Activated CD4-positive, alpha-beta T cell treated with anti-CD3 and anti-CD28 coated beads for 36 hours (primary cell): ENCODE results near the gene COX19. TPM values are rescaled to one million over a fixed set of nuclear protein-coding genes. Genes with fewer than 3 reads are reported as not detected.
"Not testable (repeated sequence)": the region's sequence is repeated elsewhere in the genome, so short reads cannot be mapped to it uniquely, and the experiment has no call there.

Experiments used
- ATAC-seq: fragments of 200-7000 bp; cut with Tn5 transposase; one replicate; pipeline ENCODE4 v1.10.0; 2021; ENCODE audit warnings: mild to moderate bottlenecking, moderate library complexity
- CTCF ChIA-PET: fragments of 350-600 bp; sonication (Branson Sonifier 250); formaldehyde crosslinking; loops from one replicate; lab custom pipeline; 2021; ENCODE audit warnings: antibody characterized with exemption; lab: Charles Lee
- POLR2A ChIA-PET: fragments of 350-600 bp; sonication (Branson Sonifier 250); formaldehyde crosslinking; loops from one replicate; lab custom pipeline; 2021; ENCODE audit warnings: antibody characterized with exemption, inconsistent platforms; lab: Charles Lee
- DNase-seq: peaks from one replicate; pipeline ENCODE4 v3.0.0-alpha.2; 2020
- H3K27ac Mint-ChIP-seq: one replicate; pipeline ENCODE4 v1.8.0; 2021; ENCODE audit warnings: mixed read lengths
- H3K27me3 Mint-ChIP-seq: one replicate; pipeline ENCODE4 v1.8.0; 2021; ENCODE audit warnings: mixed read lengths
- H3K36me3 Mint-ChIP-seq: one replicate; pipeline ENCODE4 v1.8.0; 2021; ENCODE audit warnings: low read depth, mixed read lengths
- H3K4me1 Mint-ChIP-seq: one replicate; pipeline ENCODE4 v1.8.0; 2021; ENCODE audit warnings: mixed read lengths
- H3K4me3 Mint-ChIP-seq: one replicate; pipeline ENCODE4 v1.8.0; 2021; ENCODE audit warnings: mild to moderate bottlenecking, moderate library complexity, mixed read lengths
- H3K9me3 Mint-ChIP-seq: one replicate; pipeline ENCODE4 v1.8.0; 2021; ENCODE audit warnings: low read depth, mixed read lengths
- intact Hi-C, 2 experiments: fragments of 100-400 bp; cut with DNase I in 1 of 2; cut with micrococcal nuclease in 1 of 2; formaldehyde crosslinking; loops; one replicate each; pipeline versions ENCODE4 v1.14.2 to v1.15.1; 2022 to 2024; cut with DNase I, micrococcal nuclease
- total RNA-seq, 2 experiments: library from RNA; stranded (reverse); gene quantifications; one replicate each; pipeline ENCODE4 v1.2.3, GENCODE V29; 2021

COX19 gene
- total RNA-seq, 2 experiments from 2014 or later, result 11.3 to 14.6 TPM

DNA sequence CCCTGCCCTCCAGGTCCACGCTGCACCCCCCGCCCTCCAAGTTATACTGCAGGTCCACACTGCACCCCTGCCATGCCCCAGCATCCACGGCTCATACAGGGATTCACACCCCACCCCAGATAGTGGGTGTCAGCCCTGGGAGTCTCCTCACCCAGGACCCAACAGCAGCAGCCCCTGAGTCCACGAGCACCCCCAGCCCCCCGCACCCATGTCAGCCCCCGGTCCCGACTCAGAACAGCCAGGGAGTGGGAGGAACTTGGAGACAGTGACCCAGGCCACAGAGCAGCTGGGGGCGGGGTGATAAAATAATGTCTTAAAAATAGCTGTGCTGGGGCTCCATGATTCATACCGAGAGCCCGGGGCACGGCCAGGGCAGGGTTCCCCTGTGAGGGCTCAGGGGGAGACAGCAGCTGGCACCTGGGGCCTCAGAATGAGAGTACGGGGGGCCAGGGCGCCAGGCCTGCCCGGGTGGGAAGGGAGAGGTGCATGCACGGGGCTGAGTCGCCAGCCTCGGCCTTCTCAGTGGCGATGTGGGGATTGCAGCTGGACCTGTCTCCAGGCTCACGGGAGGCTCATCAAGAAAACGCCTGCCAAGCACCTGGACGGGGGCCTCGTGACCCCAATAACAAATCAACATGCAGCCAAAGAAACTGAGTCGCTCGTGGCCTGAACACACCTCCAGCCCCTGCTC, 50.7 kb downstream of the COX19 start:
- DNase-seq (peak; percentile 83), ATAC-seq (peak; percentile 45)
- intact Hi-C loops, result loop anchor here in 1 of 2 experiments (5.0 kb wide), 6 partner anchors 118 to 1018 kb away; partner anchors contain the start of genes GPR146 and MAFK
- peaks cover 49% of the 10 kb centered on the region for H3K4me1 Mint-ChIP-seq
- H3K27ac Mint-ChIP-seq, result peak overlapping the region; percentile 74
- H3K36me3 Mint-ChIP-seq, result no peaks in the 10 kb centered on the region
- ChIA-PET CTCF (interaction anchor here (0.7 to 1.7 kb wide), 4 partner anchors 15 to 534 kb away, joined by 3 to 5 read pairs (median 3); partner anchors contain the start of gene MICALL2), POLR2A (no interaction called here)
- H3K9me3 Mint-ChIP-seq, result no peaks in the 10 kb centered on the region
- no peaks in the 10 kb centered on the region for H3K27me3 Mint-ChIP-seq
- H3K4me3 Mint-ChIP-seq, result peak overlapping the region; percentile 48

DNA sequence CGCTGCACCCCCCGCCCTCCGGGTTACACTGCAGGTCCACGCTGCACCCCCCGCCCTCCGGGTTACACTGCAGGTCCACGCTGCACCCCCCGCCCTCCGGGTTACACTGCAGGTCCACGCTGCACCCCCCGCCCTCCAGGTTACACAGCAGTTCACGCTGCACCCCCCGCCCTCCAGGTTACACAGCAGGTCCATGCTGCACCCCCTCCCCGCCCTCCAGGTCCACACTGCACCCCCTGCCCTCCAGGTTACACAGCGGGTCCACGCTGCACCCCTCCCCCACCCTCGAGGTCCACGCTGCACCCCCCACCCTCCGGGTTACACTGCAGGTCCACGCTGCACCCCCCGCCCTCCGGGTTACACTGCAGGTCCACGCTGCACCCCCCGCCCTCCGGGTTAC, 51.3 kb downstream of the COX19 start:
- POLR2A ChIA-PET, result interaction anchor here (1.3 kb wide), 1 partner anchor 18 kb away, joined by 3 read pairs; no protein-coding TSS in a partner anchor
- peak overlapping the region; percentile 48 for H3K4me3 Mint-ChIP-seq
- H3K9me3 Mint-ChIP-seq, CTCF ChIA-PET, ATAC-seq, H3K27ac Mint-ChIP-seq, H3K27me3 Mint-ChIP-seq, H3K36me3 Mint-ChIP-seq: not testable (repeated sequence)
- intact Hi-C loops, result loop anchor here in 1 of 2 experiments (5.0 kb wide), 6 partner anchors 118 to 1018 kb away; partner anchors contain the start of genes GPR146 and MAFK
- H3K4me1 Mint-ChIP-seq, result peaks cover 45% of the 10 kb centered on the region
- peak; percentile 14 for DNase-seq

GRCh38 chr7:923108-924041, 52.0 kb downstream of the COX19 start:
- Mint-ChIP-seq H3K4me3 (peak overlapping the region; percentile 72), H3K4me1 (peaks cover 39% of the 10 kb centered on the region), H3K27ac (peak overlapping the region; percentile 93), H3K36me3 (no peaks in the 10 kb centered on the region), H3K27me3 (no peaks in the 10 kb centered on the region), H3K9me3 (no peaks in the 10 kb centered on the region)
- ATAC-seq (peak; percentile 92), DNase-seq (peak; percentile 97)
- POLR2A ChIA-PET, result interaction anchor here (0.6 to 1.3 kb wide), 4 partner anchors 18 to 277 kb away, joined by 3 read pairs; no protein-coding TSS in a partner anchor
- intact Hi-C loops, result loop anchor here (1.0 to 5.0 kb wide), 14 partner anchors 13 to 1019 kb away; partner anchors contain the start of genes COX19 (in 2 of the 2), ADAP1 (in 1 of the 2), GET4 (in 1 of the 2) and GPR146 (in 1 of the 2)
- CTCF ChIA-PET, result interaction anchor here (1.0 to 1.1 kb wide), 3 partner anchors 16 to 151 kb away, joined by 4 read pairs; no protein-coding TSS in a partner anchor

DNA sequence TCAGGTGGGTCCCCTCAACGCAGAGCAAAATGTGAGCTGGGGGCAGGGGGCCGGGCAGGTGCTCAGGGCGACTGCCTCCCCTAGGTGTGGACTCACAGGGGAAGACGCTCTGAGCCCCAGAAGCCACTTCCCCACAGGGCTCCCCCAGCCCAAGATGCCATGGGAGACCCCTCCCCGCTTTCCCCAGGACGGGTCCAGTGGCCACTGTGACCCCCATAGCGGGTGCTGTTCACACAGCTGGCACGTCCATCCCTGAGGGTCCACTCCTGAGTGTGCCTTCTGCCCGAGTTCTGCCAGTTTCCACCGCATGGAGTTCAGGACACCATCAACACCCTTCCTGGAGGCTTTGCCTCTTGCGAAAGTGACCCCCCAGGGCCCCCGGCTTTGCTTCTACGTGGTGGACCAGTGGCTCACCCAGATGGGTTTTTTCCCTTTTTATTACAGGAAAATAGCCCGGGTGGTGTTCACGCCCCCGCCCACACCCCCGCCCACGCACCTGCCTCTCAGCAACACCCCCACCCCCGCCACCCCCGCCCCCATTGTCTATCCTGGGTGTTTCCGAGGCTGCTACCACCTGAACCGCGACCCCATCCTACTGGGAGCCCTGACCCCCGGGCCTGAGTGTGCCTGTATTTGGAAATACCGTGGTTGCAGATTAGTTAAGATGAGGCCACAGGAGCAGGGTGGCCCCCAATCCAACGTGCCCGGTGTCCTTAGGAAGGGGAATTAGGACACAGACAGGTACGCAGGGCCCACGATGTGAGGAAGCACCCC, 52.8 kb downstream of the COX19 start:
- CTCF ChIA-PET, result interaction anchor here (1.0 to 1.1 kb wide), 4 partner anchors 15 to 150 kb away, joined by 3 to 4 read pairs (median 4); no protein-coding TSS in a partner anchor

DNA sequence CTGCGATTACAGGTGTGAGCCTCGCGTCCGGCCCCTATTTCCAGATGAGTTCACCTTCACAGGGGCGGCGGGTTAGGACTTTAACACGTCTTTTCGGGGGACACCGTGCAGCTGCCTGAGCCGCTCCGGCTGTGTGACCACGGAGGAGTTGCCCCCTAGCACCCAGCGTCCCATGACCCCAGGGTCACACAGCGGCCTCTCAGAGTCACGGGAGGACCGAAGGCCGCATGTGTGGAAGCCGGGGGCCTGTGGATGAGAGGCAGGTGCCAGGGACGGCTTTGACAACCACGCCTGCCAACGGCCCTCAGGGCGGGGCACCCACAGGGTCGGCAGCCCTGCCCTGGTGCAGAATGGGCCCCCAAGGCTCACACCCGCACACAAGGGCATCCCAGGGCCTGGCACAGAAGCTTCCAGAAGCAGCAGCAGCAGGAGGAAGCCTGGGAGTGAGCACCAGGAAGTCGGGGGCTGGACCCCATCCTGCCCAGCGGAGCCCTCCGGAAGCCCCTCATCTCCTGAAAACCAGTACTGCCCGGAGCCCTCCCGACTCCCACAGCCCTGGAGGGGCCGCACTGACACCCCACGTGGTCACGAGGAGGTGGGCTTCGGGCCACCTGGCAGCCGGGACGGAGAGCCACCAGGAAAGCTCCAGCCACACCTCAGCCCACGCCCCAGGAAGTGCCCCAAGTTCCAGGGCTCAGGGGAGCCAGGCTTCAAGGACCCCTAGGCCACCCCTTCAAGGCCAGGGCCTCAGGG, 53.6 kb downstream of the COX19 start:
- Mint-ChIP-seq H3K36me3 (no peaks in the 10 kb centered on the region), H3K4me1 (peaks cover 38% of the 10 kb centered on the region), H3K27me3 (no peaks in the 10 kb centered on the region), H3K4me3 (no peak overlapping the region), H3K9me3 (no peaks in the 10 kb centered on the region), H3K27ac (peak overlapping the region; percentile 25)
- ChIA-PET CTCF (interaction anchor here (1.0 to 1.4 kb wide), 2 partner anchors 12 to 36 kb away, joined by 3 to 4 read pairs; no protein-coding TSS in a partner anchor), POLR2A (interaction anchor here (0.6 kb wide), 1 partner anchor 36 kb away, joined by 3 read pairs; no protein-coding TSS in a partner anchor)
- intact Hi-C loops, result loop anchor here (1.0 to 5.0 kb wide), 10 partner anchors 11 to 1021 kb away; partner anchors contain the start of genes COX19 (in 1 of the 2), GPR146 (in 1 of the 2) and MAFK (in 1 of the 2)
- no peak for ATAC-seq
- peak; percentile 35 for DNase-seq

More for the DNA sequence above, 52.8 kb downstream of the COX19 start:
- H3K36me3 Mint-ChIP-seq, result no peaks in the 10 kb centered on the region
- H3K27ac Mint-ChIP-seq, result peak overlapping the region; percentile 93
- intact Hi-C loops, result loop anchor here (1.0 to 5.0 kb wide), 14 partner anchors 14 to 1020 kb away; partner anchors contain the start of genes COX19 (in 2 of the 2), ADAP1 (in 1 of the 2), GET4 (in 1 of the 2) and GPR146 (in 1 of the 2)
- H3K4me3 Mint-ChIP-seq, result peak overlapping the region; percentile 72
- peak; percentile 9 for ATAC-seq
- H3K27me3 Mint-ChIP-seq, result no peaks in the 10 kb centered on the region
- POLR2A ChIA-PET, result interaction anchor here (0.6 to 1.3 kb wide), 3 partner anchors 19 to 51 kb away, joined by 3 read pairs; no protein-coding TSS in a partner anchor
- peak; percentile 64 for DNase-seq
- H3K4me1 Mint-ChIP-seq, result peaks cover 38% of the 10 kb centered on the region
- H3K9me3 Mint-ChIP-seq, result no peaks in the 10 kb centered on the region

DNA sequence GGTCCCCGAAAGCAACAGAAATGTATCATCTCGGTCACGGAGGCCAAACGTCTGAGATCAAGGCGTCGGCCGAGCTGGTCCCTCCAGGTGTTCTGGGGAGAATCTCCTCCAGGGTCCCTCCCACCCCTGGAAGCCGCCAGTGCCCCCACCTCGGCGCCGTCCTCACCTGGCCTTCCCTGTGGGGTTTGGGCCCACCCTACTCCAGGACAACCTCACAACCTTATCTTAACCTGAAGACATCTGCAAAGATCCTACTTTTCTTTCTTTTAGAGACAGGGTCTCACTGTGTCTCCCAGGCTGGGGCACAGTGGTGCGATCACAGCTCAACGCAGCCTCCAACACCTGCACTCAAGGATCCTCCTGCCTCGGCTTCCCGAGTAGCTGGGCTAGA, 54.3 kb downstream of the COX19 start:
- H3K9me3 Mint-ChIP-seq, result no peaks in the 10 kb centered on the region
- peak overlapping the region; percentile 47 for H3K27ac Mint-ChIP-seq
- intact Hi-C loops, result loop anchor here (1.0 to 5.0 kb wide), 7 partner anchors 11 to 1021 kb away; partner anchors contain the start of genes GPR146 (in 1 of the 2) and MAFK (in 1 of the 2)
- ChIA-PET POLR2A (no interaction called here), CTCF (interaction anchor here (1.4 kb wide), 1 partner anchor 11 kb away, joined by 4 read pairs; no protein-coding TSS in a partner anchor)
- ATAC-seq, result no peak
- no peaks in the 10 kb centered on the region for H3K36me3 Mint-ChIP-seq
- H3K4me3 Mint-ChIP-seq, result peak overlapping the region; percentile 6
- H3K4me1 Mint-ChIP-seq, result peaks cover 38% of the 10 kb centered on the region
- no peak for DNase-seq
- no peaks in the 10 kb centered on the region for H3K27me3 Mint-ChIP-seq

DNA sequence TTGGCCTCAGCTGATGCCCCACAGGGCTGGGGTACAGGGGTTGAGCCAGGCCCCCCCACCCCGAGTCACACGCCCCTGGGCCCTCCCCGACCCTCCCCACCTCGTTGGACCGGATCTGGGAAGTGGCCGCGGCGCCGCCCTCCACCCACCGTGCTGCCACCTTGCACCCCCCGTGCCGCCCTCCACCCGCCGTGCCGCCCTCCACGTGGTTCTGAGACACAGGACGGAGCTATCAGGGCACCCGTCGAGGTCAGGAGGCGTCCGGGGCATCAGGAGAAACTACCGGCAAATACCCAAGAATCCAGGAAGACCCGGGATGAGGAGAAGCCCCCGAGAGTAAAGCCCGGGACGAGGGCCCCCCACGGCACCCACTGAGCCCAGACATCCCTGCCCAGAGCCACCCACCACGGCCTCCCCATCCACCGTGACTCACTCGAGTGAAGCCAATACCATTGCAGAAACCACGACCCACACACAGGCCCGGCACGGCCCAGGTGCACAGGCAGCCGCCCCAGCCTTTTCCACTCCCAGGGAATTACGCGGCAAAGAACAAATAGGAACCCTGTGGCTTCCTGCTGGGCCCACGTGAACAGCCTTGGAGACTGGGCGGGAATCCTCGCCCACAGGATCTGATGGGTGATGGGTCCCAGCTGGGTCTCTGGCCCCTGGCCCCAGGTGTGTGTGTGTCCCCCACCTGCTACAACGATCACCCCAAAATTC, 54.8 kb downstream of the COX19 start:
- ChIA-PET POLR2A (no interaction called here), CTCF (interaction anchor here (1.4 kb wide), 1 partner anchor 10 kb away, joined by 4 read pairs; no protein-coding TSS in a partner anchor)
- Mint-ChIP-seq H3K27ac (peak overlapping the region; percentile 47), H3K4me1 (peaks cover 36% of the 10 kb centered on the region), H3K4me3 (peak overlapping the region; percentile 6), H3K27me3 (no peaks in the 10 kb centered on the region), H3K9me3 (no peaks in the 10 kb centered on the region), H3K36me3 (no peaks in the 10 kb centered on the region)
- intact Hi-C loops, result loop anchor here (1.0 to 5.0 kb wide), 7 partner anchors 10 to 1022 kb away; partner anchors contain the start of genes GPR146 (in 1 of the 2) and MAFK (in 1 of the 2)
- ATAC-seq (no peak), DNase-seq (peak; percentile 56)

DNA sequence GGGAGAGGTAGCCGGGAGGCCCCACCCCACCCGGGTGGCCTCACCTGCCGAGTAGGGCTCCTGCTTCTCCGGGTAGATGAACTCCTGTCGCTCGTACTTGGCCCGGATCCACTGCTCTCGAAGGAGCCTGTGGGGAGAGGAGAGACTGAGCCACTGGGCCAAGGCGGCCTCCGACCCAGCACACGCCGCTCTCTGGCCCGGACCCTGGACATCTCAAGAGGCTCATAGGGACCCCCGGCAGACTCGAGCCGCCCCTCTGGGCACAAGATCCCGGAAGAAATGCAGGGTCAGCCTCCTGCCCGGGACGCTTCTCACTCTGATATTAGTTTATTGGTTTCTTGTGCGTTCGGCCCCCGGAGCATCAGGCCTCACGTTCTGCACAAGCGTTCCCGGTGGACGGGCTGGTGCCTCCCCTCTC, 55.4 kb downstream of the COX19 start:
- Mint-ChIP-seq H3K36me3 (no peaks in the 10 kb centered on the region), H3K27me3 (no peaks in the 10 kb centered on the region), H3K4me1 (peaks cover 35% of the 10 kb centered on the region), H3K9me3 (no peaks in the 10 kb centered on the region), H3K27ac (no peak overlapping the region), H3K4me3 (no peak overlapping the region)
- ATAC-seq (no peak), DNase-seq (peak; percentile 4)
- ChIA-PET CTCF (no interaction called here), POLR2A (no interaction called here)
- intact Hi-C loops, result loop anchor here in 1 of 2 experiments (5.0 kb wide), 6 partner anchors 122 to 1022 kb away; partner anchors contain the start of genes GPR146 and MAFK

- intact Hi-C loops, result no loop called here
- Mint-ChIP-seq H3K27ac (no peak overlapping the region), H3K36me3 (no peaks in the 10 kb centered on the region), H3K9me3 (no peaks in the 10 kb centered on the region), H3K4me1 (peaks cover 29% of the 10 kb centered on the region), H3K27me3 (no peaks in the 10 kb centered on the region), H3K4me3 (no peak overlapping the region)
- DNase-seq (peak; percentile 4), ATAC-seq (no peak)
- CTCF ChIA-PET, result no interaction called here
- POLR2A ChIA-PET, result no interaction called here
Measured at GRCh38 chr7:919114-919442, 56.3 kb downstream of the COX19 start.
